Osteoblast (primary cell): Measurements from ENCODE around the gene SLC25A38. TPM values are rescaled to one million over a fixed set of nuclear protein-coding genes. Genes with fewer than 3 reads are reported as not detected.
"Not testable (repeated sequence)": the region's sequence is repeated elsewhere in the genome, so short reads cannot be mapped to it uniquely, and the experiment has no call there.

Source experiments
- DNase-seq: peaks from one replicate; pipeline ENCODE4 v3.0.0; 2011; ENCODE audit warnings: low spot score, mixed read lengths; ENCODE audit not compliant: insufficient read length; ENCODE audit errors: missing footprints
- H2AFZ ChIP-seq: 2 replicates; pipeline ENCODE4 v1.6.0; 2011; ENCODE audit warnings: mild to moderate bottlenecking, low read length
- H3K27ac ChIP-seq: 2 replicates; pipeline ENCODE4 v1.5.1; 2011; ENCODE audit warnings: mild to moderate bottlenecking, low read depth, low read length, moderate library complexity
- H3K27me3 ChIP-seq: 2 replicates; pipeline ENCODE4 v1.6.0; 2012; ENCODE audit warnings: mild to moderate bottlenecking, control low read depth, inconsistent platforms, low read length, moderate library complexity; ENCODE audit not compliant: insufficient read depth
- H3K36me3 ChIP-seq: 2 replicates; pipeline ENCODE4 v1.5.1; 2011; ENCODE audit warnings: mild to moderate bottlenecking, low read length, control low read depth, moderate library complexity; ENCODE audit not compliant: insufficient read depth
- H3K4me1 ChIP-seq: 2 replicates; pipeline ENCODE4 v1.5.1; 2011; ENCODE audit warnings: mild to moderate bottlenecking, low read length, control low read depth, moderate library complexity; ENCODE audit not compliant: insufficient read depth
- H3K4me2 ChIP-seq: 2 replicates; pipeline ENCODE4 v1.6.0; 2011; ENCODE audit warnings: mild to moderate bottlenecking, low read length; ENCODE audit not compliant: insufficient read depth
- H3K4me3 ChIP-seq: fragments of 200-600 bp; sonication (generic); 3 replicates; pipeline ENCODE4 v1.5.1; 2012; ENCODE audit warnings: mild to moderate bottlenecking, low read length, inconsistent platforms; ENCODE audit not compliant: insufficient read depth
- H3K79me2 ChIP-seq: 2 replicates; pipeline ENCODE4 v1.6.0; 2012; ENCODE audit warnings: mild to moderate bottlenecking, low read length, control low read depth, inconsistent platforms; ENCODE audit not compliant: insufficient read depth
- H3K9me3 ChIP-seq: 2 replicates; pipeline ENCODE4 v1.5.1; 2011; ENCODE audit warnings: low read depth, low read length, control low read depth
- H4K20me1 ChIP-seq: 2 replicates; pipeline ENCODE4 v1.6.0; 2012; ENCODE audit warnings: mild to moderate bottlenecking, low read length, control low read depth; ENCODE audit not compliant: insufficient read depth
- total RNA-seq: library from RNA; depleted of rRNA; stranded (reverse); fragments of >200 nt; gene quantifications from 2 replicates; pipeline ENCODE4 v1.2.3, GENCODE V29; 2012
- TF ChIP-seq, protein P1 (sequence below): IDR thresholded peaks from 2 replicates; pipeline ENCODE4 v1.5.1; 2011; ENCODE audit warnings: mild to moderate bottlenecking, low read depth, low read length, moderate library complexity; ENCODE audit errors: extremely low read depth

SLC25A38 gene
- total RNA-seq, 1 donor: 28.2 TPM

DNA sequence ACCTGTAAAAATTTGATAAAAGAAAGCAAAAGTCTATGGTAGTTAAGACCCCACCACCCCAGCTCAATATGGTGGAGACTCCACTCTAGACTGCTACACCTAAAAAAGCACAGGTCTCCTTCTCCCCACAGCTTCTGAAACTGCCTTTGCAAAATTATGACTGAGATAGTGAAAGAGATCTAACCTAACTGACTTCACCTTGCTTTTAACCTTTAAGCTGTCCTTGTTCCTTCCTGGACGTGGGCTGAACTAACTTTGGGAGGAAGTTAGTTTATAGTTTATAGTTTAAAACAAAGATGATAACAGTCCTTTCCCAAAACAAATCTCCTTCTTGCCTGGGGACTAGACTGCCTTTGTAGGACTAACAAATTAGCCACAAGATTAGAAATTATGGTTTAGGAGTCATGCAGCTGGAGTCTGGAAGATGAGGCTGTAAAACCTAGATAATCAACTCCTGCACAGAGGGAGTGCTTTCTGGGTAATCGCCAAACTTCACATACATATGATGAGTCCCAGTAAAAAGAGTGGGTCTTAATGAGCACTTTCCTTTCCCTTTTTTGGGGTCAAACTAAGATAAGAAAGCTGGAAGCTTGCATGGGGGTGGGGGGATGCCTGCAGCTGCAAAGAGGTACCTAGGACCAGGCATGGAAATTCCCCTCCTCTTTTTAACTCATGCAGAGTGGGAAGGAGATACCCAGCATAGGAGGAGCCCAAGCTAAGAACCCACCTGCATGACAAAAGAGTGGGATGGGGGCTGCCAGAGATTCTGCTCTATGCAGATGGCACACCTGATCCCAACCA is 36.2 kb upstream of the SLC25A38 start:
- Histone ChIP-seq H3K4me3 (no peak overlapping the region), H3K36me3 (no peaks in the 10 kb centered on the region), H3K4me2 (no peak overlapping the region), H3K79me2 (no peaks in the 10 kb centered on the region), H3K27me3 (no peaks in the 10 kb centered on the region), H3K27ac (no peak overlapping the region), H3K9me3 (no peaks in the 10 kb centered on the region), H2AFZ (no peak overlapping the region), H4K20me1 (no peaks in the 10 kb centered on the region), H3K4me1 (no peaks in the 10 kb centered on the region)
- TF ChIP-seq, protein P1, sequence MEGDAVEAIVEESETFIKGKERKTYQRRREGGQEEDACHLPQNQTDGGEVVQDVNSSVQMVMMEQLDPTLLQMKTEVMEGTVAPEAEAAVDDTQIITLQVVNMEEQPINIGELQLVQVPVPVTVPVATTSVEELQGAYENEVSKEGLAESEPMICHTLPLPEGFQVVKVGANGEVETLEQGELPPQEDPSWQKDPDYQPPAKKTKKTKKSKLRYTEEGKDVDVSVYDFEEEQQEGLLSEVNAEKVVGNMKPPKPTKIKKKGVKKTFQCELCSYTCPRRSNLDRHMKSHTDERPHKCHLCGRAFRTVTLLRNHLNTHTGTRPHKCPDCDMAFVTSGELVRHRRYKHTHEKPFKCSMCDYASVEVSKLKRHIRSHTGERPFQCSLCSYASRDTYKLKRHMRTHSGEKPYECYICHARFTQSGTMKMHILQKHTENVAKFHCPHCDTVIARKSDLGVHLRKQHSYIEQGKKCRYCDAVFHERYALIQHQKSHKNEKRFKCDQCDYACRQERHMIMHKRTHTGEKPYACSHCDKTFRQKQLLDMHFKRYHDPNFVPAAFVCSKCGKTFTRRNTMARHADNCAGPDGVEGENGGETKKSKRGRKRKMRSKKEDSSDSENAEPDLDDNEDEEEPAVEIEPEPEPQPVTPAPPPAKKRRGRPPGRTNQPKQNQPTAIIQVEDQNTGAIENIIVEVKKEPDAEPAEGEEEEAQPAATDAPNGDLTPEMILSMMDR: no peak
- no peak for DNase-seq

DNA sequence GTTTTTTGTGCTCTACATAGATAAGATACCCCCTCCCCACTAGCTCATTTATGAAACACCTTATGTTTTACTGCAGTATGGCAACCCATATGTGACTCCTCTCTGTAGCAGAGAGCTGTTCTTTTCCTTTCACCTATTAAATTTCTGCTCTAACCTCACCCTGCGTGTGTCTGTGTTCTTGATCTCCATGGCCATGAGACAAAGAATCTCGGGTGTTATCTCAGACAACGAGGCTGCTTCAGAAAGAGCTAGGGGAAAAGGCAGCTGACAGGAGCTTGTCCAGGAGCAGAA is 35.6 kb upstream of the SLC25A38 start:
- Histone ChIP-seq H3K4me1 (no peaks in the 10 kb centered on the region), H3K4me3 (no peak overlapping the region), H2AFZ (no peak overlapping the region), H3K27me3 (no peaks in the 10 kb centered on the region), H4K20me1 (no peaks in the 10 kb centered on the region), H3K4me2 (no peak overlapping the region), H3K36me3 (no peaks in the 10 kb centered on the region), H3K79me2 (no peaks in the 10 kb centered on the region), H3K9me3 (no peaks in the 10 kb centered on the region), H3K27ac (no peak overlapping the region)
- TF ChIP-seq, protein P1: no peak
- DNase-seq: no peak

DNA sequence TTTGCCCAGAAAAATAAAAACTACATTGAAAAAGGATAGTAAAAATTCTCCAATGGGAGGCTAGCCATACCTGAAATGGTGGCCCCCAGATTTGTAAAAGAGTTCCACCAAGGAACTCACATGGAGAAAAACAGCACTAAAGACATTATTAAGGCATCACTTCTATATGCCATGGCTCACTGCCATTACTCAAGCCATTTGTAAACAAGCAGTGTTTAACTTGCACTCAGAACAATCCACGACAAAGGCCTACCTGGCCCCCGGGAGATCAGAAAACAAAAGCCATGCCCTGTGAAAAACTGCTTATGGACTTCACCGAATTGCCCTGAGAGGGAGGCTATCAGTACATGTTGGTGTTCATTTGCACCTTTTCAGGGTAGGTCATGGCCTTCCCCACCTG is 34.1 kb upstream of the SLC25A38 start:
- Histone ChIP-seq H4K20me1 (no peaks in the 10 kb centered on the region), H3K4me2 (no peak overlapping the region), H2AFZ (no peak overlapping the region), H3K4me1 (no peaks in the 10 kb centered on the region), H3K4me3 (no peak overlapping the region), H3K27me3 (no peaks in the 10 kb centered on the region), H3K79me2 (no peaks in the 10 kb centered on the region), H3K9me3 (no peaks in the 10 kb centered on the region), H3K27ac (no peak overlapping the region), H3K36me3 (no peaks in the 10 kb centered on the region)
- DNase-seq: no peak
- TF ChIP-seq, protein P1: no peak

DNA sequence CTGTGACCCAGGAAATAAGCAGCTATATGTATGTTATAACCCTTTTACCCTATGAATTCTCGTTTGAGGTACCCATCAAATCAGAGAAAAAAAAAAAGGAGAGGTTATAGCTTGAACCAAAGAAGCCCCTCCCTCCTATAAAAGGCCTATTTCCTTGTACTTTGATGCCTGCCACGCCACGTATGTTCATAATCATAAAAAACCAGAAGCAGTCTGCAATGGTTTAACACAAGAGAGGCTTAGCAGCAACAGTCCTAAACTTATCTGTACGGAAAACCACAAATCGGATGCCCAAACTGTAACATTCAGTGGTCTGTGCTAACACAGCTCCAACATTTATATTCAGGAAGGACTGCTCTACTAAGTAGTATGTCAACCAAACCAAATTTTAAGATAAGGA is 32.5 kb upstream of the SLC25A38 start:
- DNase-seq: no peak
- TF ChIP-seq, protein P1: no peak
- H3K27ac ChIP-seq: no peak overlapping the region

DNA sequence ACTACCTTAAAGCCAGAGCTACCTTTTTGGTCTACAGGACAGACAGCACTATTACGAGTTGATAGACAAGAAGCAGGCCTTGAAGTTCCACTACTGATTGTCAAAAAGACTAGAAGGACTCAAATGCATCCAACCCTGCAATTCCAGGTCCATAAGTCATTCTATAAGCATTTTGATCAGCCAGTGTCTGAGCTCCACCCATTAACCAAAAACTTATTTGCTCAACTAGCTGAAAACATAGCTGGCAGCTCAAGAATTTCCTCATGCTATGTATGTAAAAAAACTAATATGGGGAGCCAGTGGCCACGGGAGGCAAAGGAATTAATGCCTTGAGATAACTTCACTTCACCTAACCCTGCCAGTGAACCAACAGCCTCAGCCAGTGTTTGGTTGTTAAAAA is 32.0 kb upstream of the SLC25A38 start:
- H3K36me3 ChIP-seq, DNase-seq: not testable (repeated sequence)

More for the DNA sequence above, 32.5 kb upstream of the SLC25A38 start:
- no peaks in the 10 kb centered on the region for H3K27me3 ChIP-seq
- no peaks in the 10 kb centered on the region for H3K79me2 ChIP-seq
- no peaks in the 10 kb centered on the region for H3K4me1 ChIP-seq
- H3K4me3 ChIP-seq: no peak overlapping the region
- no peaks in the 10 kb centered on the region for H3K9me3 ChIP-seq
- H4K20me1 ChIP-seq: no peaks in the 10 kb centered on the region
- H2AFZ ChIP-seq: no peak overlapping the region
- H3K4me2 ChIP-seq: no peak overlapping the region
- no peaks in the 10 kb centered on the region for H3K36me3 ChIP-seq

DNA sequence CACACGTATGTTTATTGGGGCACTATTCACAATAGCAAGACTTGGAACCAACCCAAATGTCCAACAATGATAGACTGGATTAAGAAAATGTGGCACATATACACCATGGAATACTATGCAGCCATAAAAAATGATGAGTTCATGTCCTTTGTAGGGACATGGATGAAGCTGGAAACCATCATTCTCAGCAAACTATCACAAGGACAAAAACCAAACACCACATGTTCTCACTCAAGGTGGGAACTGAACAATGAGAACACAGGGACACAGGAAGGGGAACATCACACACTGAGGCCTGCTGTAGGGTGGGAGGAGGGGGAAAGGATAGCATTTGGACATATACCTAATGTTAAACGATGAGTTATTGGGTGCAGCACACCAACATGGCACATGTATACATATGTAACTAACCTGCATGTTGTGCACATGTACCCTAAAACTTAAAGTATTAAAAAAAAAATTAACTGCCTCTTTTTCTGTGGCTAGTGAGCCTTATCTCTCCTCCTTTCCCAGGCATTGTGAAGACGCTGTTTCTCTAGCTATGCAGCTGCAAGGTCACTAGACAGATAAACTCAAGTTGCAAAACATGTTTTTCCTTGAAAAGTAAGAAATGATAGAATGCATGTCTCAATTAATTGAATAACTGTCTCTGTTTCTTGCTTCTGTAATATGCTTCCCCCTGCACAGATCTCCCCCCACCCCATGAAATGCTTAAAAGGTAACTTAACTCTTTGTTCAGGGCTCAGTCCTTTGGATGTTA is 29.8 kb upstream of the SLC25A38 start:
- H3K9me3 ChIP-seq, H3K27ac ChIP-seq, DNase-seq, H4K20me1 ChIP-seq, H3K36me3 ChIP-seq, H3K27me3 ChIP-seq, H3K79me2 ChIP-seq, H3K4me1 ChIP-seq, H3K4me3 ChIP-seq, H2AFZ ChIP-seq, H3K4me2 ChIP-seq: not testable (repeated sequence)

More for the DNA sequence above, 32.0 kb upstream of the SLC25A38 start:
- H3K79me2 ChIP-seq, H2AFZ ChIP-seq, H3K27ac ChIP-seq, H3K27me3 ChIP-seq, H3K9me3 ChIP-seq, H3K4me1 ChIP-seq, H3K4me2 ChIP-seq, H3K4me3 ChIP-seq, H4K20me1 ChIP-seq: not testable (repeated sequence)
